Measurements from ENCODE around the gene NTRK2. TPM values are rescaled to one million over a fixed set of nuclear protein-coding genes. Genes with fewer than 3 reads are reported as not detected.

Gene NTRK2
- polyA plus RNA-seq, 1 experiment, result 2.0 TPM

DNA sequence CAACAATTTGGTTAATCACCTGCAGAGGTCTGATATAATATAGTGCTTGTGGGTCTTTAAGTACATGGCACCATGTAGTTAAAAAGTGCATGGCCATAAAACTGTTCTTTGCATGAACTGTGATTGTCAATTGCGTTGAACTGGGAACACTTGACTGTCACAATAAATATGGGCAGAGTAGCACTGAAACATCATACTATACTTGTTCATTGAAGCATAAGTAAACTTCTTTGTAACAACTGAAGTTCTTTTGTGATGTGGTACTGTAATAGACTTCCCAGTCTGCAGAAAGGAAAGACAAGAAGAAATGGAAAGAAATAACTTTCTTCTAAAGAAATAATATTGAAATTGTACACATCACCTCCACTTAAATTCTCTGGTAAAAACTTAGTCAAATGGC lies 9.8 kb upstream of the NTRK2 start:
- no peak overlapping the region for H3K4me3 ChIP-seq (ENCODE audit: low read depth, low read length)
- ChIA-PET CTCF (no interaction called here), POLR2A (no interaction called here)
- DNase-seq (ENCODE audit: low read depth), result no peak
- no peaks in the 10 kb centered on the region for H3K27me3 ChIP-seq (ENCODE audit: control insufficient read depth, insufficient read depth, low read length)
- no peaks in the 10 kb centered on the region for H3K36me3 ChIP-seq (ENCODE audit: control insufficient read depth, insufficient read depth, low read length)
- TF ChIP-seq, protein P1, sequence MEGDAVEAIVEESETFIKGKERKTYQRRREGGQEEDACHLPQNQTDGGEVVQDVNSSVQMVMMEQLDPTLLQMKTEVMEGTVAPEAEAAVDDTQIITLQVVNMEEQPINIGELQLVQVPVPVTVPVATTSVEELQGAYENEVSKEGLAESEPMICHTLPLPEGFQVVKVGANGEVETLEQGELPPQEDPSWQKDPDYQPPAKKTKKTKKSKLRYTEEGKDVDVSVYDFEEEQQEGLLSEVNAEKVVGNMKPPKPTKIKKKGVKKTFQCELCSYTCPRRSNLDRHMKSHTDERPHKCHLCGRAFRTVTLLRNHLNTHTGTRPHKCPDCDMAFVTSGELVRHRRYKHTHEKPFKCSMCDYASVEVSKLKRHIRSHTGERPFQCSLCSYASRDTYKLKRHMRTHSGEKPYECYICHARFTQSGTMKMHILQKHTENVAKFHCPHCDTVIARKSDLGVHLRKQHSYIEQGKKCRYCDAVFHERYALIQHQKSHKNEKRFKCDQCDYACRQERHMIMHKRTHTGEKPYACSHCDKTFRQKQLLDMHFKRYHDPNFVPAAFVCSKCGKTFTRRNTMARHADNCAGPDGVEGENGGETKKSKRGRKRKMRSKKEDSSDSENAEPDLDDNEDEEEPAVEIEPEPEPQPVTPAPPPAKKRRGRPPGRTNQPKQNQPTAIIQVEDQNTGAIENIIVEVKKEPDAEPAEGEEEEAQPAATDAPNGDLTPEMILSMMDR (IDR thresholded peaks at IDR 0.05; ENCODE audit: insufficient read depth, low read depth, low read length), result no peak

DNA sequence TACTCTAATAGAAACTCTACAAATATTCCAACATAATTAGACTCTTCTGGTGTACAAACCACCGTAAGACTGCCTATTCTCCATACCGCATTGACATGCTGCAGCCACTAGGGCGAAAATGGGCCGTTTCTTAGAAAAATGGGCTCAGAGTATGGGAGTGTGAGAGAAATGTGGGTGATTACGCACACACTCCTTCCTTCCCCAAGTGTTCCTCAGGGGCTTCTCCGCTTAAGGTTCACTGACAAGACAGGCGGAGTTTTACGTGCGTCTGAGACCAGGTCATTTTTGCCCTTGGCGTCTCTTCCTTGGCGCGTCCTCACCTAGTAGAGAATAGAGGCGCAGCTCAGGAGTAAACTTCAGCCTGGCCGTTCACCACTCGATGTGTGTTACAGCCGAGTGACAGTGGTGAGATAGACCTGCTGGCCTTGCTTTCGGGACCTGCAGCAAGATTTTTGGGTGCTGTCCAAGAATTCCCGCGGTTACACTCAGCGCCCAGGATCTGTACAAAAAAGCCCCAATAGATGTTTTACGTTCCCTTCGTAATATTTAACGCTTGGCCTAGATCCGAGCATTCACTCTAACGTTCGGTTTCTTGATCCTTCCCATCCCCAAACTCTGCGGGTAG lies 1.8 kb upstream of the NTRK2 start:
- Histone ChIP-seq H3K4me3 (ENCODE audit: low read depth, low read length) (peak overlapping the region; percentile 16), H3K27me3 (ENCODE audit: control insufficient read depth, insufficient read depth, low read length) (peaks cover 22% of the 10 kb centered on the region), H3K36me3 (ENCODE audit: control insufficient read depth, insufficient read depth, low read length) (no peaks in the 10 kb centered on the region)
- DNase-seq (ENCODE audit: low read depth), result no peak
- POLR2A ChIA-PET, result no interaction called here
- CTCF ChIA-PET, result interaction anchor here (1.3 to 1.8 kb wide), 3 partner anchors 10 to 30 kb away, joined by 3 to 7 read pairs (median 4); no protein-coding TSS in a partner anchor
- TF ChIP-seq, protein P1 (IDR thresholded peaks at IDR 0.05; ENCODE audit: insufficient read depth, low read depth, low read length), result peak; percentile 53

DNA sequence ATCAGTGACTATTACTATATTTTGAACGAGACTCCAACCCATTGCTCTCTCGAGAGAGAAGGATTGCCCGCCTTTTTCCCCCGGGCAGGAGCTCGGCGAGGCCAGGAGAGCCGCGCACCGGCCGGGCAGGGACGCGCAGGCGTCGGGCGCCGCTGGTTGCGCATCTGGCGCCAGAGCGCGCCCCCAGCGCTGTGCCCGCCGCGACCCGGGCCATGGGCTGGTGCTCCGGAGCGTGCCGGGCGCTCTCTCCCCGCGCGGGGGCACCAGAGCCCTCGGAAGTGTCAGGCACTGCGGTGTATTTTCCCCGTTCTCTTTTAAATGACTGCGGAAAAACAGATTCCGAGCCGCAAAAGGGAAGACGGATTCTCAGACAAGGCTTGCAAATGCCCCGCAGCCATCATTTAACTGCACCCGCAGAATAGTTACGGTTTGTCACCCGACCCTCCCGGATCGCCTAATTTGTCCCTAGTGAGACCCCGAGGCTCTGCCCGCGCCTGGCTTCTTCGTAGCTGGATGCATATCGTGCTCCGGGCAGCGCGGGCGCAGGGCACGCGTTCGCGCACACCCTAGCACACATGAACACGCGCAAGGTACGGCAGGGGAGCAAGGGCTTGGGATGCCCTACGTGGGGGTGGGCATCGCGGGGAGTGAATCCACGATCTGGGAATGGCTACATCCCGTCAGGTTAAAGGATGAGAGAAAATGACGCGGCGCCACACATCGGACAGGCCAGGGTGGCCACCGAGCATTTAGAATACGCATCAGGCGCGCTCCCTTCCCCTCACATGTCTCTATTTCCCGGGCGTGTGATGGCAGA lies 1.1 kb upstream of the NTRK2 start:
- ChIA-PET POLR2A (no interaction called here), CTCF (interaction anchor here (0.7 to 1.8 kb wide), 6 partner anchors 11 to 575 kb away, joined by 3 to 7 read pairs (median 3); no protein-coding TSS in a partner anchor)
- H3K36me3 ChIP-seq (ENCODE audit: control insufficient read depth, insufficient read depth, low read length), result no peaks in the 10 kb centered on the region
- peaks cover 22% of the 10 kb centered on the region for H3K27me3 ChIP-seq (ENCODE audit: control insufficient read depth, insufficient read depth, low read length)
- peak; percentile 2 for DNase-seq (ENCODE audit: low read depth)
- TF ChIP-seq, protein P1 (IDR thresholded peaks at IDR 0.05; ENCODE audit: insufficient read depth, low read depth, low read length), result peak; percentile 56
- peak overlapping the region; percentile 43 for H3K4me3 ChIP-seq (ENCODE audit: low read depth, low read length)

DNA sequence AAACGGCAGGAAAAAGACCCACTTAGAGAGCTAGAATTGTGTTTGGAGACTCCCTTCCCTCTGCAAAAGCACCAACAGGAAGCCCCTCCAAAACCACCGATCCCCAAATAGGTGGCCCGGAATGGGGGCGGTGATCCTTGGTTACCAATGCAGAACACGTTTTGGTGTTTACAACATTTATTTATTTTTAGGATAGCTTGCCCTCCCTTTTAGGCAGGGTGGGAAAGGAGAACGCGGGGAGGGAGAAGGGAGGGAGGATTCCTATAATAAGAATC lies 579 bp upstream of the NTRK2 start:
- no peak for DNase-seq (ENCODE audit: low read depth)
- peak overlapping the region; percentile 43 for H3K4me3 ChIP-seq (ENCODE audit: low read depth, low read length)
- H3K27me3 ChIP-seq (ENCODE audit: control insufficient read depth, insufficient read depth, low read length), result peaks cover 22% of the 10 kb centered on the region
- POLR2A ChIA-PET, result no interaction called here
- H3K36me3 ChIP-seq (ENCODE audit: control insufficient read depth, insufficient read depth, low read length), result no peaks in the 10 kb centered on the region
- CTCF ChIA-PET, result interaction anchor here (0.7 to 1.8 kb wide), 6 partner anchors 12 to 574 kb away, joined by 3 to 7 read pairs (median 3); no protein-coding TSS in a partner anchor
- TF ChIP-seq, protein P1 (IDR thresholded peaks at IDR 0.05; ENCODE audit: insufficient read depth, low read depth, low read length), result no peak
